K562 (cell line): Measurements from ENCODE around the gene COMMD10. TPM values are rescaled to one million over a fixed set of nuclear protein-coding genes. Genes with fewer than 3 reads are reported as not detected.

Experiments
- CGGBP1 ChIP-seq: fragments of 250-450 bp; sonication (Bioruptor Pico); IDR thresholded peaks from 2 replicates; pipeline ENCODE4 v1.9.0; 2021; ENCODE audit warnings: mild to moderate bottlenecking
- HBP1 ChIP-seq: fragments of 450-650 bp; formaldehyde crosslinking; IDR thresholded peaks from 2 replicates; pipeline ENCODE4 v1.4.0; 2022; ENCODE audit warnings: missing genetic modification characterization
- HNRNPH1 ChIP-seq: fragments of 200-400 bp; formaldehyde crosslinking; optimal IDR thresholded peaks from 2 replicates; pipeline ENCODE3; 2017; ENCODE audit warnings: low read depth, mild to moderate bottlenecking, low read length, moderate library complexity
- MBD1 ChIP-seq: fragments of 250-450 bp; sonication (Bioruptor Pico); IDR thresholded peaks from 2 replicates; pipeline ENCODE4 v1.8.0; 2022; ENCODE audit warnings: inconsistent platforms
- PHF20 ChIP-seq: fragments of 450-650 bp; IDR thresholded peaks from 2 replicates; pipeline ENCODE4 v1.6.1; 2018; ENCODE audit not compliant: partially characterized antibody
- PRDM10 ChIP-seq: fragments of 450-650 bp; IDR thresholded peaks from 2 replicates; pipeline ENCODE4 v1.6.1; 2018; ENCODE audit not compliant: partially characterized antibody
- SRF ChIP-seq, 2 experiments: fragments of 250-450, 450-650 bp in 1 of 2; sonication (Bioruptor Pico) in 1 of 2; sonication (generic) in 1 of 2; formaldehyde crosslinking; IDR thresholded peaks; 2 replicates each; pipeline versions ENCODE4 v1.5.0 to v1.5.1; 2020 to 2022; ENCODE audit warnings: mild to moderate bottlenecking in 1 of 2, missing genetic modification reagents in 1 of 2
- SRSF7 ChIP-seq: fragments of 200-400 bp; formaldehyde crosslinking; optimal IDR thresholded peaks from 2 replicates; pipeline ENCODE3; 2017; ENCODE audit warnings: mild to moderate bottlenecking, low read depth, low read length
- TCFL5 ChIP-seq: fragments of 250-450 bp; sonication (Bioruptor Pico); conservative IDR thresholded peaks from 2 replicates; pipeline ENCODE4 v1.6.1; 2021; ENCODE audit warnings: mild to moderate bottlenecking, moderate library complexity, matching md5 sums
- ZBTB33 ChIP-seq: sonication (generic); formaldehyde crosslinking; IDR thresholded peaks from 2 replicates; pipeline ENCODE4 v1.8.1; 2023; ENCODE audit warnings: mild to moderate bottlenecking, missing genetic modification reagents
- ZNF212 ChIP-seq: fragments of 450-650 bp; formaldehyde crosslinking; IDR thresholded peaks from 2 replicates; pipeline ENCODE4 v1.4.0; 2020; ENCODE audit warnings: mild to moderate bottlenecking
- ZNF253 ChIP-seq: fragments of 250-450 bp; sonication (Bioruptor Pico); conservative IDR thresholded peaks from 2 replicates; pipeline ENCODE4 v1.6.1; 2021; ENCODE audit warnings: mild to moderate bottlenecking
- ZNF398 ChIP-seq: fragments of 250-450 bp; sonication (Bioruptor Pico); IDR thresholded peaks from 2 replicates; pipeline ENCODE4 v1.8.0; 2021; ENCODE audit warnings: moderate library complexity, mild to moderate bottlenecking, inconsistent platforms
- ZNF561 ChIP-seq: fragments of 450-650 bp; formaldehyde crosslinking; conservative IDR thresholded peaks from 2 replicates; pipeline ENCODE4 v1.4.0; 2020; ENCODE audit warnings: mild to moderate bottlenecking, moderate library complexity
- ZNF644 ChIP-seq: fragments of 200-800 bp; sonication (Bioruptor generic); IDR thresholded peaks from 2 replicates; pipeline ENCODE4 v1.6.1; 2016; ENCODE audit warnings: low read depth, missing genetic modification characterization, missing compliant biosample characterization
- polyA plus RNA-seq, 8 experiments: library from polyadenylated mRNA; depleted of rRNA in 4 of 8; stranded (reverse) in 5 of 8; unstranded in 3 of 8; fragments of >200 nt; fragmentation: Nextera tagmentation in 2 of 8; fragmentation: Illumina TruSeq in 1 of 8; extraction: Ambion mirVana in 2 of 8; extraction: Trizol in 1 of 8; gene quantifications; 2 replicates each; pipeline versions ENCODE4 v1.2.1 to v1.2.3, GENCODE V29; 2011 to 2014; ENCODE audit warnings: inconsistent platforms in 1 of 8, missing spikeins in 1 of 8
- total RNA-seq, 7 experiments: library from RNA; depleted of rRNA in 6 of 7; stranded (reverse); fragments of >200 nt in 6 of 7; fragmentation: Illumina TruSeq in 2 of 7; extraction: Trizol in 2 of 7; gene quantifications; 2 replicates each; pipeline versions ENCODE4 v1.2.1 to v1.2.3, GENCODE V29; 2011 to 2021; ENCODE audit warnings: low replicate concordance in 1 of 7

COMMD10 gene
- total and polyA plus RNA-seq, 9 of the 15 experiments (the other 6 are each of a cell fraction or from before 2014, with no cell fraction given), result 17.9 to 101 (median 28.0) TPM

- TF ChIP-seq MBD1 (CRISPR knock-in tag) (no peak), ZBTB33 (CRISPR knock-in tag) (0 out of 2 replicates have a peak, but pooled peaks have one; percentile 74), HNRNPH1 (no peak), ZNF561 (no peak), SRF (CRISPR knock-in tag; IDR thresholded peaks at IDR 0.05) (no peak), CGGBP1 (CRISPR knock-in tag) (no peak), ZNF253 (CRISPR knock-in tag) (no peak), ZNF212 (CRISPR knock-in tag) (no peak), ZNF644 (tag) (no peak), PHF20 (no peak), HBP1 (no peak), PRDM10 (no peak), ZNF398 (CRISPR knock-in tag) (no peak), TCFL5 (CRISPR knock-in tag) (no peak), SRSF7 (no peak)
These were observed at the start of gene COMMD10 (continued) for GRCh38 chr5:116084871-116085715.
